Gastroesophageal sphincter (tissue), 3 donors: ENCODE results near the gene EPHA3.

ENCODE experiments used
- EP300 ChIP-seq: sonication (generic); formaldehyde crosslinking; IDR thresholded peaks from one replicate; pipeline ENCODE4 v1.6.1; 2017; ENCODE audit warnings: antibody characterized with exemption, mild to moderate bottlenecking
- POLR2AphosphoS5 ChIP-seq: sonication (generic); formaldehyde crosslinking; IDR thresholded peaks from one replicate; pipeline ENCODE4 v1.6.1; 2017; ENCODE audit warnings: antibody characterized with exemption
- TF ChIP-seq, protein P1 (sequence below), 4 experiments: fragments of 200-600 bp in 2 of 4; fragments of 450-650 bp in 2 of 4; sonication (generic) in 1 of 4; IDR thresholded peaks; one replicate each; pipeline ENCODE4 v1.5.1; 2017 to 2019; ENCODE audit warnings: antibody characterized with exemption in 4 of 4, mild to moderate bottlenecking in 2 of 4, moderate library complexity in 2 of 4

DNA sequence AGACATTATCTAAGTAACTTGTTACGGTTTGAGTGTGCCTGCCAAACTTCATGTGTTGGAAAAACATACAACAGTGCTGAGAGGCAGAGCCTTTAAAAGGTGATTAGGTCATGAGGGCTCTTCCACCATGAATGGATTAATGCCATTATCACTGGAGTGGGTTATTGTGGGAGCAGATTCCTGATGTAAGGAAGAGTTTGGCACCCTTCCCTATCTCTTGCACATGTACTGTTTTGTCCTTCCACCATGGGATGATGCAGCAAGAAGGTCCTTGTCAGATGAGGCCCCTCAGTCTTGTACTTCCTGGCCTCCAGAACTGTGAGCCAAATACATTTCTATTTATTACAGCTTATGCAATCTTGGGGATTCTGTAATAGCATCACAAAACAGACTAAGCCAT is 413.9 kb downstream of the EPHA3 start:
- TF ChIP-seq, protein P1, sequence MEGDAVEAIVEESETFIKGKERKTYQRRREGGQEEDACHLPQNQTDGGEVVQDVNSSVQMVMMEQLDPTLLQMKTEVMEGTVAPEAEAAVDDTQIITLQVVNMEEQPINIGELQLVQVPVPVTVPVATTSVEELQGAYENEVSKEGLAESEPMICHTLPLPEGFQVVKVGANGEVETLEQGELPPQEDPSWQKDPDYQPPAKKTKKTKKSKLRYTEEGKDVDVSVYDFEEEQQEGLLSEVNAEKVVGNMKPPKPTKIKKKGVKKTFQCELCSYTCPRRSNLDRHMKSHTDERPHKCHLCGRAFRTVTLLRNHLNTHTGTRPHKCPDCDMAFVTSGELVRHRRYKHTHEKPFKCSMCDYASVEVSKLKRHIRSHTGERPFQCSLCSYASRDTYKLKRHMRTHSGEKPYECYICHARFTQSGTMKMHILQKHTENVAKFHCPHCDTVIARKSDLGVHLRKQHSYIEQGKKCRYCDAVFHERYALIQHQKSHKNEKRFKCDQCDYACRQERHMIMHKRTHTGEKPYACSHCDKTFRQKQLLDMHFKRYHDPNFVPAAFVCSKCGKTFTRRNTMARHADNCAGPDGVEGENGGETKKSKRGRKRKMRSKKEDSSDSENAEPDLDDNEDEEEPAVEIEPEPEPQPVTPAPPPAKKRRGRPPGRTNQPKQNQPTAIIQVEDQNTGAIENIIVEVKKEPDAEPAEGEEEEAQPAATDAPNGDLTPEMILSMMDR (IDR thresholded peaks at IDR 0.05) = no peak
- TF ChIP-seq POLR2AphosphoS5 = no peak
- TF ChIP-seq EP300 = no peak
